ENCODE results near the gene NDUFV3.
"Not testable (repeated sequence)": the region's sequence is repeated elsewhere in the genome, so short reads cannot be mapped to it uniquely, and the experiment has no call there.

NDUFV3 gene

DNA sequence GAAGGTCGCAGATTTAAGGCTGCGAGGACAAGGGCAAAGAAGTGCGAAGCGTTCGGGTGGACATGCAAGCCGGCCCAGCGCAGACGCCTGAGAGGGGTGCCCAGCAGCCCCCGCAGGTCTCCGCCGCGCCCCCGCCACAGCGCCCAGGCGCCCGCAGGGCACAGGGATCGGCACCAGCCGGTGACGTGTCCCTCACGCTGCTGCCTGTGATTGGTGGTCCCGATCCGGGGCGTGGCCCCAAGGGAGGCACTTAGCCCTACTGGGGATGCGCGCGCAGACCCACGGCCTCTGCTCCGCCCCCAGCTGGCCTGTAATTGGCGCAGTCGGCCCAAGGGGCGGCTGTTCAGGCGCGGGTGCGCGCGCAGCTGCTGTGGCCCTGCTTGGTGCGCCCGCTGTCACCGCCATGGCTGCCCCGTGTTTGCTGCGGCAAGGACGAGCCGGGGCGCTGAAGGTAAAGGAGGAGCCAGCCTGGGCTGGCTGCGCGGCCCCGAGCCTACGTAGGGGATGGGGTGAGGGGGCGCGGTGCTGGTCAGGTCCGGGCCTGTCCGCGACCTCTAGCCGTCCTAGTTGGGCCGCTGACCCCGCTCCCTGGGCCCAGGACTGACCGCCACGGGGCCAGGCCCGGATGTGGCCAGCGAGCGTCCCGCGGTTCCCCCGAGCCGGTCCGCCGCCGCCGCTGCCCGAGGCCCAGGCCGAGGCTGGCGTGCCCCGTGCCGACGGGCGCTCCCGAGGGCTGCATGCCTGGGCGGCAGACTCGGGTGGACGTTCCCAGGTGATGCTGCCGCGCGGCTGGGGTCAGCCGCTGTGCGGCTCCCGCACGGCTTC lies at the start of gene NDUFV3:
TSS of gene NDUFV3 (plus strand) at position 379 of the 825 bp plus-strand sequence. CDS start at position 404, 25 bp downstream.
- peak; percentile 98 to 100 for DNase-seq

DNA sequence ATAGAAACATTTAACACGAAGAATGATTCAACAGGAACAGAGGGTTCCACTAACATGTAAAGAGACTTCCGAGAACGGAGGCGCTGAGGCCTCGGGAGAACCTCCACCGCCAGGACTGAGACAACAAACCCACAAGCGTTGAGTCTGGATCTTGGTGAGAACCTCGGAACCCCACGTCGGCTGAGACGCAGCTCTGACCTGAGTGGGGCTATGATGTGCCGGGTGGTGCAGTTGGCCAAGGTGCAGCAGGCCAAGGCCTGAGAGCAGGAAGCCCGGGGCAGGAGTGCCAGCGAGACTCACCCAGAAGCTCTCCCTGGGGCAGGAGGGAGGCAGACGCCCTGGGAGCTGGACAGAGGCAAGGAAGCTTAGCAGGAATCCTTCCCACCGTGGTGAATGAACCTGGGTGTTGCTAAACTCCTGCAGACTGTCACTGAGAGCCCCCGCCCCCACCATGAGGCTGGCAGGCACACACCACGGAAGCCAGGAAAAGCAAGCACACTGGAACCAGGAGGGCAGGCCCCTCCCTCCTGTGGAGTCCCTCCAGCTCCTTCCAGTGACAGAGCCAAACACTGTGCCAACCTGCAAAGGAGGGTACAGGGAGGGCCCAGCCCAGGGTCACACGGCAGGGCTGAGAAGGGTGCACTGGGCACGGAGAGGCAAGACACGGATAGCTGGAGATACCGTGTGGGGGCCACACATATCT lies 48.5 kb upstream of the NDUFV3 start:
- DNase-seq = peak in 1 of 2 donors; percentile 30

DNA sequence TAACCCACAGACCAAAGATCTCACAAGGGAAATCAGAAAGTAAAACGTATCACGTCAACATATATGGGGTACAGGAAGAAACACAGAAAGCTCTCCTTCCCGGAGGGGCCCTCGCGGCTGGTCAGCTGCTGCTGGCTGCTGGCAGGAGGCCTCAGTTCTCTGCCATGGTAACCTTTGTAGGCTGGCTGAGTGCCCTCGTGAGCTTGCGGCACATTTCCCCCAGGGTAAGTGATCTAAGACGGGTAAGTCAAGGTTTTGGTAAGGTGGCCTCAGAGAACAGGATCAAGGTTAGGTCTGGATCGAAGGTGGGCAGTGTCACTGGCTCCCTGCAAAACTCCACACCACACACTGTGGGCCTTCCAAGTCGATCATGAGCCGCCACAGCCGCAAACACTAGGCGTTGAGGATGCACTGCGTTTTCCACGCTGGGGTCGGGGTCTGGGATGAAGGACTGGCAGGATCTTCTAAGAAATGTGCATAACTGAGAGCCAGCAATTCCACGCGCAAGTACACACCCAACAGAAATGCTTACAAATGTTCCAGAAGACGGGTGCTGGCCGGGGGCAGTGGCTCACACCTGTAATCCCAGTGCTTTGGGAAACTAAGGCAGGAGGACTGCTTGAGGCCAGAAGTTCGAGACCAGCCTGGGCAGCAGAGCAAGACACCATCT lies 47.7 kb upstream of the NDUFV3 start:
- DNase-seq = peak in 1 of 2 donors; percentile 23

DNA sequence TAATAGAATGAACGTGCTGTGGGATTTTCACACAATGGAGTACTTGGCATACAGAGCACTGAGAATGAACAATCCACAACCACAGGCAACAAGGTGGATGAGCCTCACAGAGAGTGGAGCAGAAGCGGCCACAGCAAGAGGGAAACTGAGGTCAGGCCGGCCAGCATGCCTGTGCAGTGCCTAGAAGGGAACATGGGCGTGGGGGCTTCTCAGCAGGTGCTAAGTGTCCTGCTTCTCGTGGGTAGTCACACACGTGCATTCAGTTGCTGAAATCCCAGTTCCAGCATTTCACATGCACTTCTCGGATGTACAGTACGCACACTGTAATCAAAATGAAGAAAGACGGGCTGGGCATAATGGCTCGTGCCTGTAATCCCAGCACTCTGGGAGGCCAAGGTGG lies 46.9 kb upstream of the NDUFV3 start:
- DNase-seq = no peak

DNA sequence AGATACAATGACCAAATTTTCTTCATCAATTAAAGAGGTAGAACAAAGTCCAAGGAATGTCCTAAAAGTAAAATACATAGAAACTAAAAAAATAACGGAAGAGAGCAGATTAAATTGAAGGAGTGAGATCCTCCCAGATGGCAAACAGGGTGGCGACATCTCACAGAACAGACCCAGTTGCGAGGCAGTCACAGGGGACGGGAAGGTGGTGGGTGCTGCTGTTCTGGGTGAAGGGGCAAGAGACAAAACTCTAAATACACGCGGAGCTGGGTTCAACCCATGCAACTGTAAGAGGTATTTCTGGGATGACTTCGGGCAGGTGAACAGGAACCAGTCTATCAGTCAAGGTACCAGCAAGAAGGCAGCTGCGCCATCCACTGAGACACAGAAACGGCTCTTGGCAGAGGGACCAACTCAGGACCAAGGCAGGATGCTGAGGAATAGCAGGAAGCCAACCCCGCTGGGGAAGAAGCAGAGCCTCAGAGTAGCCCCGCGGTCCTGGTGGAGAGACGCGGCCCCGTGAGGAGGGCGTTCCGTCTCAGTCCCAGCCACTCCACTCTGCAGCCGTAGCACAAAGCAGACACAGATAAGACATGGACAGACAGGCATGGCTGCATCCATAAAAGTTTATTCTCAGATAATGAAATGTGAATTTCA lies 45.9 kb upstream of the NDUFV3 start:
- DNase-seq = no peak

DNA sequence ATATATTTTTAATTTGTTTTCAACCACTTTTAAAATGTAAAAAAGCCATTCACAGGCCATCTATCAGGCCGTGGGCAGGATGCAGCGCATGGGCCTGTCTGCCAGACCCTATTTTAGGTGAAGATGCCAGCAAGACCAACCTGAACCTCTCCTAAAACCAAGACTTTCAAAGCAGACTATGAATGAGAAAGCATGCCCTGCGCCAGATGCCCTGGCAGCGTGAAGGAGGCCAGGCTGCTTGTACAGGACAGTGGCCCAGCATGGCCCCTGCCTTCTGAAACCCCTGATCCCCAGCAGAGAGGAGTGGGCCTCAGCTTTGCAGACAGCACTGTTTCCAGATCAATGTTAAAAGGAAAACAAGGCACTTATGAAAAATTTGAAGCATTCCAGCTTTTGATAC lies 45.4 kb upstream of the NDUFV3 start:
- no peak for DNase-seq

DNA sequence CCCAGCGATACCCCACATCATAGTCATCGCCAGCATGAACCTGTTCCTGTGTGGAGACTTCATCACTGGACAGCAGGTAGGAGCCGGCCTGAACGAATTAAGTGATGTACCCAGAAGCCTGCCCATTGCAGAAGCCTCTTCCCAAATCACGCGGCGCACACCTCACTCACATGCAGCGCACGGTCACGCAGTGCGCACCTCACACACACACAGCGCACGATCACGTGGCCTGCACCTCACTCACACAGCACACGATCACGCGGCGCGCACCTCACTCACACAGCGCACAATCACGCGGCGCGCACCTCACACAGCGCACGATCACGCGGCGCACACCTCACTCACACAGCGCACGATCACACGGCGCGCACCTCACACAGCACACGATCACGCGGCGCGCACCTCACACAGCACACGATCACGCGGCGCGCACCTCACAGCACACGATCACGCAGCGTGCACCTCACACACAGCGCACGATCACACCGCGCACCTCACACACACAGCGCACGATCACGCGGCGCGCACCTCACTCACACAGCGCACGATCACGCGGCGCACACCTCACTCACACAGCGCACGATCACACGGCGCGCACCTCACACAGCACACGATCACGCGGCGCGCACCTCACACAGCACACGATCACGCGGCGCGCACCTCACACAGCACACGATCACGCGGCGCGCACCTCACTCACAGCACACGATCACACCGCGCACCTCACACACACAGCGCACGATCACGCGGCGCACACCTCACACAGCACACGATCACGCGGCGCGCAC lies 44.8 kb upstream of the NDUFV3 start:
- not testable (repeated sequence) for DNase-seq

DNA sequence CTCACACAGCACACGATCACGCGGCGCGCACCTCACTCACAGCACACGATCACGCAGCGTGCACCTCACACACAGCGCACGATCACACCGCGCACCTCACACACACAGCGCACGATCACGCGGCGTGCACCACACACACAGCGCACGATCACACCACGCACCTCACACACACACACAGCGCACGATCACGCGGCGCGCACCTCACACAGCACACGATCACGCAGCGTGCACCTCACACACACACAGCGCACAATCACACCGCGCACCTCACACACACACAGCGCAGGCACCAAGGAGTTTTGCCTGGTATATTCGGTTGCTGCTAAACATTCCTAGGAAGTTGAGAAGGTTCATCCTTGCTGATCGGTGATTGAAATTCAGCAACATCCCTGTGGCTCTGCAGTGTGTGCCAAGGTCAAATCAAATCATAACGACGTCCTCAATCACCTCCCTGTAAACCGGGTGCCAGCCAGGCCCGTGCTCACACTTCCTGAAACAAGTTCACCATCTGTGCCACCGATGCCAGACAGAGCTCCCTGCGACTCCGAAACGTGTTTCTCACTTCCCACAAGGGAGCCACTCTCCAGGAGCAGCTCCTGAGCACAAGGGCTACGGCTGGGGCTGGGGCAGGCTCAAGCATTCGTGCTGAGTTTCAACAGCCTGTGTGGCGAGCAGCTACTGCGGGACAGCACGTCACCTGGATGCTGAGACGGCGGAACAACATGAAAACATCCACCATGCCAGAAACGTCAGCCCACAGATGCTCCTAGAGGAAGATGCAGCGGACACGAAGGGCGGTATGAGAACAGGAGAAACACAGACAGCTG lies 44.0 kb upstream of the NDUFV3 start:
- no peak for DNase-seq

DNA sequence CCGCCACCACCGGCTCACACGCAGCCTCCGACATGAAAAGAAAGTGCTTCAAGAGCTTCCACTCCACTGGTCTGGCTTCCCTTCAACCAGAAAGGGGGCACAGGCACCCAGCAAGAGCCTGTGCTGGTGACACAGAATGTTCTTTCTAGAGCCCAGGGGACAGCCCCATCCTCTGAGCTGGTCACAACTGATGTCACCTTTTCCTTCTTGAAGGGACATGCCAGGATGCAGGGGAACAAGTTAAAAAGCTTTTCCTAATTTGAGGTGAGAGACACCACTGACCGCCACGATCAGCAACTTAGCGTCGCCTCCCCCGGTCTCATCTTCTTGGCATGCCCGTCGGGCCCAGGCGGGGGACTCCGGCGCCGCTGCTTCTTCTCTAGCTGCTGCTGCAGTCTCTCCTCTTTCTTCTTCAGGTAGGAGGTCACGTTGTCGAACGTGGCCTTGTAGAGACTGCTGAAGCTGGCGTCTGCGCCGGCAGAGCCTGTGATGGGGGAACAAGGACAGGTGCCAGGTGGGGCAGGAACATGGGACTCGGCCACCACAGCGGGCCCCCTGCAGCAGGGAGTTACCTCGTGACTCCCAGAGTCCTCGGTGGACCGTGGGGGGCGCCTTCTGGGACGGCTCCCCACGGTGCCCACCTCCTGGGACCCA lies 43.2 kb upstream of the NDUFV3 start:
- no peak for DNase-seq

DNA sequence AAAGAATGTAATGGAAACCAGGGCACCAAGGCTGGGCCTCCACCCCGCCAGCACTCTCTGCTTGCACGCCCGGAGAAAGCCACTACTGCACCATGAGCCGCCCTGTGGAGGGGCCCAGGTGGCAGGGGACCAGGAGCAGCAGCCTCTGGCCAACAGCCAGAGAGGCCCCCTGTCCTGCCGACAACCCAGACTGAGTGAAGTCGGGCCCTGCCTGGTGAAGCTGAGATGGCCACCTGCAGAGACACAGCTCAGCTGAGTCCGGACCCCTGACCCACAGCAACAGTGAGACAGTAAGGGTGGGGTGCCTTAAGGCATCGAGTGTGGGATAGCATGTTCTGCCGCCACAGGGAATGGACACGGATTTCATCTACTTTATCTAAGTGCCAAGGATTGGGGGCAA lies 42.6 kb upstream of the NDUFV3 start:
- DNase-seq = no peak

DNA sequence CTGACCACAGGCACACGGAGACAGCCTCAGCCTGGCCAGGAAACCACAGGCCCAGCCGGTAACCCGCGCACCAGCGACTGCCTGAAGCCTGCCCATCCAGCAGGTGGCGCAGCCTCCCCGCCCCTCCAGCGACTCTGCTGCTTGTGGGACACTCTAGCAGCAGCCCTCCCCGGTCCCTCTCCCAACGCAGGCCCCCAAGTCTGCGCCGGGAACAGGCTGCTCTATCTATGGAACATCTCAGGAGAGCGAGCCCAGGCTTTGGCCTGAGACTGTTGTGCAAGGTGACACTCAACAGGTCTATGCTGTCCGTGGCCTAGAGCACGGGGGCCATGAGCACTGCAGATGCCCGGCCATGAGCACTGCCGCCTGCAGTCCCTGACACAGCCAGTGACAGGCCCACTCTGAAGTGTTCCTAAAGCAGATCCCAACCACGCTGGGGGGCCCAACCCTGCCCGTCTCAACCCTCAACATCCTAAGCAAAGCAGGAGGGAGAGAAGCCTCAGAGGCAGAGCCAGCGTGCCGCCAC lies 42.2 kb upstream of the NDUFV3 start:
- DNase-seq = no peak

DNA sequence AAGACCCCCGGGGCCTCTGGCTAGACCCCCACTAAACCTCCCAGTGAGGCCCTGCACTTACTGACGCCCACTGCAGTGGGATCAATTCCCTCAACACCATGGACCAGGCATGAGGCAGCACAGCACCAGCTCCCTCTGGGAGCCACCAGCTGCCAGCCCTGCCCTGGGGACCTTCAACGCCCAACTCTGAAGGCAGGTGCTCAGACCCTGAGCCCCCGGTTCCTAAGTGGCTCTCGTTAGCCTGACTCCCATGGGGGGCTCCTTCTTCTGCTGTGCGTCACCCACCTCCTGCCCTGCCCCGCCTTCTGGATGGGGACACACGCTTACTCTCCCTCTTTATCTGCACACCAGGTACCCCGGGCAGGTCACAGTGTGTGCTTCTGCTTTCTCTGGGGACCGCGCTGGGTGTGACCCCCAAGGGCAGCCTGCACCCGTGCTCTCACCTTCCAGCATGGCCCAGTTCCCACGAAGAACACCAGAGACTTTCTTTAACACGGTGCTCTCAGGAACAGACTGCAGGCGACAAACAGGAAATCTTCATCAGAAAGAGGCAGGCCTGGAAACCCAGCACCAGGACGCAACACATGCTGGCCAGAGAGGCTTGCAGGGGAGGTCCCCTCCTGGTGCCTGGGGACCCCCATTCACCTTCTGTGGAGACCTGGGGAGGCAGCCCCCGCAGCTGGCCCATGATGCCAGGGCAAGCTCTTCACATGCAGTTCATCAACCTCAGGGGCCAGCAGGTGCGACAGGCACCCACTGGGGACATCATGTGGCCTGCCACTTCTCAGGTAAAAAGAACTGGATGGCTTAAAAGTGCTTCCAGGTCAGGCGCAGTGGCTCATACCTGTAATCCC lies 41.1 kb upstream of the NDUFV3 start:
- DNase-seq = no peak

DNA sequence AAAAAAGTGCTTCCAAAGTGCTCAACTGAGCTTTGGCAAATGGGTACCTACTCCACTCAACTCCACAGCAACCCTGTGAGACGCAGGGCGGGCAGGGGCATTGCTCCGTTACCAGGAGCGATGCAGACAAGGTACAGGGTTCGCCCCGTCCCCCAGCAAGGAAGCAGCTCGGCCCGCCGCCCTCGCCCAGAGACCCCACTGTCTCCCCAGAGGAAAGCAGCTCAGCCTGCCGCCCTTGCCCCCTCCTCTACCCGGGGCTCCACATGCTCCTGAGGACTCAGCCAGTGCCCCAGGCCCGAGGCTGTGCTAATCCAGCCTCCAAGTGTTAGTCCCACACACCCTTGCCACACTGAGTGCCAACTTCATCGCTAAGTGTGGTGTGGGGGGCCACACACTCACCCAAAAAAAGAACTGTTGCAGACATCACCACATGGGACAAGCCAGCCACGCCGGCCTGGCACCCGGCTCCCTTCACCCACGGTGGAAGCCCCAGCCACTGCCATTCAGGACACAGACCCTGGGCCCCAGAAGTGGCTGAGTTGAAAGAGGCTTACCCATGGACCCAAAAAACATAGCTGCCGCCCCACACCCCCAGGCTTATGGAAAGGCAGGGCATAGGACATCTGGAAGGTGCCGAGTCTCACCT lies 40.1 kb upstream of the NDUFV3 start:
- DNase-seq = no peak

DNA sequence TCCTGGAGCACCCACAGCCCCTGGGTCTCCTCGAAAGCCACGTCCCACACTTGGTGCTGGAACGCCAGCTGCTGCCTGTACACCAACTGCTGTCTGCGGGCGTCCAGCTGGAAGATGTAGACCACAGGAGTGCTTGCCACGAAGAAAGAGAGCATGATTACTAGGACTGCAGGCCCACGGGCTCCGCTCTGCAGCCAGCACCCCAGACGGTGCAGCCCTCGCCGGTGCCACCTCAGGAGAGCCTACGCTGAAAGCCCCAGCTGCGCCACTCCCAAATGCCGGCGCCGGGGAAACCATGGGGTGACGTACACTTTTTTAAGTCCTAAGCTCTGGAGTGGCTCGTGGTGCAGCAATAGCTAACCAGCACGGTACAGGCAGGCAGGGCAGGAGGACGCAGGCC lies 39.5 kb upstream of the NDUFV3 start:
- no peak for DNase-seq

DNA sequence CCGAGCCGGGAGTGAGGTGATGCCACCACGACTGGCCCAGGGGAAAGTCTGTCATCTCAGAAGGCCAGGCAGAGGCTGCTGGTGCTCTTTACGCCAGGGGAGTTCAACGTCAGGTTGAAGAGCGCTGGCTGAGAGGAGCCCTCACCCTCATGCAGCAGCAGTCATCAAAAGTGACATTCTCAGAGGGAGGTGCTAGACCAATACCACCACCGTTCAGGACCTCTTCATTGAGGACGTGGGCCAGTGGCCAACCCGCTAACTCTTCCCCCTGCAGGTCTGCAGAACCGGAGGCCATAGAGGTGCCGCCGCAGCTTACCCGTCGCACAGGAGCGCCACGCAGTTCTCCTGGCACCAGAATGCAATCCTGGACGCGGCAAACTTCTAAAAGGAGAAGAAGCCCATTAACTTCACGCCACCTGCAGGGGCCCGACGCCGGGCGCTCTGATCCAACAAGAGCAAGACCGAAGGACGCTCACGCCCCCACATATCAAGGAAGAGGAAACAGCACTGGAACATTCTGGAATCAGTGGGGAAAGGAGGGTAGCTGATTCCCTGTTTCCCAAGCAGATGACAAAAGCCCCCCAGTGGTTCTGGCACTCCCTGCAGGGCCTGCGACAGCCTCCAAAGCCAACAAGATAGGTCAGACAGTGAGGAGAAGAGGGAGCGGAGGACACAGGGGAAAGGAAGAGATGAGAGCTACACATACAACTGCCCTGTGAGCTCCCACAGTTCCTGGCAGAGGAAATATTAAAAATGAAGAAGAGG lies 38.7 kb upstream of the NDUFV3 start:
- no peak for DNase-seq

DNA sequence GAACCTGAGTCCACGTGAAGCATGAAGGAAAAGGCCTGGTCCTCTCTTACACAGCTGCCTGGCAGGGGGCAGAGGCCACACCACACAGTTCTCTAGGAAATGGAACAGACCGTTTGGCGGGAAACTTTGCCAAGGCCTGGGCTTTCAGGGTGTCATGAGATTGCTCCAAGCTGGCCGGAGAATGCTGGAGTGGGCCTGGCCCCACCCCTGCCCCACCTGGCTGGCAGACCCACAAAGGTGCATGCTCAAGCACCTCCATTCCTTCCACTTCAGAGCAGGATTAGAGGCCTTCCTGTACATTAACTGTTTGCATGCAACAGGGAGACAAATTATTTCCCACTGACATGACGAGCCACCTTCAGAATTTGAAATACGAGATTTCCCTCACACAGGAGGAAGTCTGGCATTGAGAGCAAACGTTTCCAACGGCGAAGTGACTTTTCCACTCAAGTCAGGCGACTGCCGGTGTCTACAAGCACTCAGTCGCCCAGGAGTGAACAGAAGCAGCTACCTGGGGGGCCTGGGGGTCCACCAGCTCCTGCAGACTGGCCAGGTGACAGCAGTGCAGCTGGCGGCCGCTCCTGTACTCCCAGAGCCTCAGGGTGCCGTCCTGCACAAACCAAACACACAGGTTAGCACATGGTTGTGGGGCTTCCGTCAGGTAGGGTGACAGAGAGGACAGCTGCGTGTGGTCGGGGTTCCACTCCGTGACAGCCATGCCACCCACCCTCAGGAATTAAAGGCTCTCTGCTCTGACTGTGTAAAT lies 37.8 kb upstream of the NDUFV3 start:
- DNase-seq = no peak

DNA sequence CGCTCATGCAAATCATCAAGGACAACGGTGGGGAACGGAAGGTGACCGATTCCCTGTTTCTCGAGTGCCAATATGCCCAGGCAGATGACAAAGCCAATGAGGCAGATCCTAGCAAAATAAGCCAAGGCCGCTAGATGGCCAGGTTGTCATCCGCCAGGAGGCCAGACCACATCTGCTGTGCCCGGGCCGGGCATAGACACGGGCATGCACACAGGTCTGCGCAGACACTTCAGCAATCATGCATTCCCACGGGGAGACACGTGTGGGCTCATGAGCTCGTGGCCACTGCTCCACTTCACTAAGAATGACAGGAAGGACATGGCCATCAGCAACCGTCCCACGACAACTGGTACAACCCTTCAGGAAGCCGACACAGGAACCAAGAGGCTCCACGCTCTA lies 37.2 kb upstream of the NDUFV3 start:
- DNase-seq = no peak

All from hippocampal formation (tissue), 2 donors.